Thoracic aorta (tissue), 2 donors: ENCODE results near the gene USP10. TPM values are rescaled to one million over a fixed set of nuclear protein-coding genes. Genes with fewer than 3 reads are reported as not detected.
A peak's percentile ranks its signal among the peaks of the same experiment; 100 is the strongest.

Source experiments
- ATAC-seq: fragments of 150-250 bp; one replicate; pipeline ENCODE4 v1.8.0; 2017; ENCODE audit warnings: low read depth; ENCODE audit not compliant: insufficient number of reproducible peaks, low FRiP score
- DNase-seq: peaks from one replicate; pipeline ENCODE4 v3.0.0-alpha.2; 2020; ENCODE audit warnings: low spot score
- H3K27ac ChIP-seq, 2 donors: fragments of 200-600 bp; sonication (generic); 1 replicate in 1 of 2; 2 replicates in 1 of 2; pipeline ENCODE4 v1.5.1; 2016; ENCODE audit warnings: mild to moderate bottlenecking in 2 of 2, moderate library complexity in 2 of 2
- H3K27me3 ChIP-seq: fragments of 200-600 bp; sonication (generic); replicated peaks from 2 replicates; pipeline ENCODE4 v1.6.0; 2016; ENCODE audit warnings: mild to moderate bottlenecking; ENCODE audit not compliant: insufficient read depth
- H3K36me3 ChIP-seq: fragments of 200-600 bp; sonication (generic); one replicate; pipeline ENCODE4 v1.5.1; 2016
- H3K4me1 ChIP-seq, 2 donors: fragments of 200-600 bp; sonication (generic); 1 replicate in 1 of 2; 2 replicates in 1 of 2; pipeline versions ENCODE4 v1.5.1 to v1.6.0; 2016; ENCODE audit warnings: low read depth in 2 of 2, mild to moderate bottlenecking in 1 of 2; ENCODE audit not compliant: control insufficient read depth in 1 of 2
- H3K4me3 ChIP-seq: fragments of 200-600 bp; sonication (generic); 2 replicates; pipeline ENCODE4 v1.5.1; 2016; ENCODE audit warnings: mild to moderate bottlenecking
- H3K9me3 ChIP-seq: fragments of 200-600 bp; sonication (generic); 2 replicates; pipeline ENCODE4 v1.5.1; 2016
- total RNA-seq, 2 donors: library from RNA; depleted of rRNA; stranded (reverse); fragments of >200 nt; gene quantifications; one replicate each; pipeline versions ENCODE4 v1.1.0 to v1.2.3, GENCODE V29; 2016
- TF ChIP-seq, protein P1 (sequence below): fragments of 200-600 bp; sonication (generic); IDR thresholded peaks from one replicate; pipeline ENCODE4 v1.5.1; 2019; ENCODE audit warnings: antibody characterized with exemption

Gene USP10
- total RNA-seq, 2 donors from 2014 or later, result 36.7 to 85.2 TPM

DNA sequence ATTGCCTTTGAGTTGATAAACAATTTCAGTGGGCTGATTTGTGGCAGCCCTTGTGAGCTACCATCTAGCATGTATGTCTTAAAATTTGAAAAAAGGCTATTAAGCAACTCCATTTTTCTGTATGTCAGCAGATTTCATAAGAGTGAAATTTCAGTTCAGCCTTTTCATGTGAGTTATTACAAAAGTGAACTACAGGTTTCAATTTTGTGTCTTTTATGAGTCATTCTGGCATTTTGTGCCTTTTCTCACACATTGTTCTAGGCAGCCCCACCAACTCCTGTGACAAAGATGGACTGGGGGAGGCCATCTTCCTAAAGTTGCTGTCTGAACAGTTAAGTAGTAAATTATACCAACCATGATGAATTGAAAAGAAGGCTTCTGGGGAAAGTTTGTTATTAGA is 52.1 kb downstream of the USP10 start:
- peaks cover 0 to 13% of the 10 kb centered on the region in 2 donors for H3K4me1 ChIP-seq

DNA sequence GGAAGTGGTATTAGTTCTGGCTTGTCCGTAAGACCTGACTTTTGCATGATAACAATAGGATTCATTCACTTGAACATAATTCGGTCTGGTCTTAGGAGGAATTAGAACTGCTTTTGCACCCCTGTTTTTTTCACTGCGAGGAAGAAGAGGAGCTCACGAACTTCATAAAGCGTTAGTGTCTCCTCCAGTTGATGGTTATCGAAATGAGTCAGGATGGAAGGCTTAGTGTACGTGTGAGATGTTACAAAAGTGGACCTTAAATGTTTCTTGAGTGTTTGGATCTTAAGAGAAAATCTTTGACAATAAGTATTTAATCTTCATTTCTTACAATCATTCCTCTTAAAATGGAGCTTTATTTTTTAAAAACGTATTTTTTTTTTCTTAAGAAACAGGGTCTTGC is 52.8 kb downstream of the USP10 start:
- H3K27ac ChIP-seq, result no peak overlapping the region
- no peaks in the 10 kb centered on the region for H3K36me3 ChIP-seq
- DNase-seq (no peak), ATAC-seq (no peak)
- TF ChIP-seq, protein P1, sequence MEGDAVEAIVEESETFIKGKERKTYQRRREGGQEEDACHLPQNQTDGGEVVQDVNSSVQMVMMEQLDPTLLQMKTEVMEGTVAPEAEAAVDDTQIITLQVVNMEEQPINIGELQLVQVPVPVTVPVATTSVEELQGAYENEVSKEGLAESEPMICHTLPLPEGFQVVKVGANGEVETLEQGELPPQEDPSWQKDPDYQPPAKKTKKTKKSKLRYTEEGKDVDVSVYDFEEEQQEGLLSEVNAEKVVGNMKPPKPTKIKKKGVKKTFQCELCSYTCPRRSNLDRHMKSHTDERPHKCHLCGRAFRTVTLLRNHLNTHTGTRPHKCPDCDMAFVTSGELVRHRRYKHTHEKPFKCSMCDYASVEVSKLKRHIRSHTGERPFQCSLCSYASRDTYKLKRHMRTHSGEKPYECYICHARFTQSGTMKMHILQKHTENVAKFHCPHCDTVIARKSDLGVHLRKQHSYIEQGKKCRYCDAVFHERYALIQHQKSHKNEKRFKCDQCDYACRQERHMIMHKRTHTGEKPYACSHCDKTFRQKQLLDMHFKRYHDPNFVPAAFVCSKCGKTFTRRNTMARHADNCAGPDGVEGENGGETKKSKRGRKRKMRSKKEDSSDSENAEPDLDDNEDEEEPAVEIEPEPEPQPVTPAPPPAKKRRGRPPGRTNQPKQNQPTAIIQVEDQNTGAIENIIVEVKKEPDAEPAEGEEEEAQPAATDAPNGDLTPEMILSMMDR, result no peak
- H3K4me1 ChIP-seq, result peaks cover 0 to 13% of the 10 kb centered on the region in 2 donors
- no peaks in the 10 kb centered on the region for H3K9me3 ChIP-seq
- no peak overlapping the region for H3K4me3 ChIP-seq
- no peaks in the 10 kb centered on the region for H3K27me3 ChIP-seq

More for the DNA sequence above, 52.1 kb downstream of the USP10 start:
- ATAC-seq (no peak), DNase-seq (no peak)
- TF ChIP-seq, protein P1, result no peak
- no peak overlapping the region for H3K27ac ChIP-seq
- no peak overlapping the region for H3K4me3 ChIP-seq
- no peaks in the 10 kb centered on the region for H3K9me3 ChIP-seq
- no peaks in the 10 kb centered on the region for H3K27me3 ChIP-seq
- no peaks in the 10 kb centered on the region for H3K36me3 ChIP-seq

DNA sequence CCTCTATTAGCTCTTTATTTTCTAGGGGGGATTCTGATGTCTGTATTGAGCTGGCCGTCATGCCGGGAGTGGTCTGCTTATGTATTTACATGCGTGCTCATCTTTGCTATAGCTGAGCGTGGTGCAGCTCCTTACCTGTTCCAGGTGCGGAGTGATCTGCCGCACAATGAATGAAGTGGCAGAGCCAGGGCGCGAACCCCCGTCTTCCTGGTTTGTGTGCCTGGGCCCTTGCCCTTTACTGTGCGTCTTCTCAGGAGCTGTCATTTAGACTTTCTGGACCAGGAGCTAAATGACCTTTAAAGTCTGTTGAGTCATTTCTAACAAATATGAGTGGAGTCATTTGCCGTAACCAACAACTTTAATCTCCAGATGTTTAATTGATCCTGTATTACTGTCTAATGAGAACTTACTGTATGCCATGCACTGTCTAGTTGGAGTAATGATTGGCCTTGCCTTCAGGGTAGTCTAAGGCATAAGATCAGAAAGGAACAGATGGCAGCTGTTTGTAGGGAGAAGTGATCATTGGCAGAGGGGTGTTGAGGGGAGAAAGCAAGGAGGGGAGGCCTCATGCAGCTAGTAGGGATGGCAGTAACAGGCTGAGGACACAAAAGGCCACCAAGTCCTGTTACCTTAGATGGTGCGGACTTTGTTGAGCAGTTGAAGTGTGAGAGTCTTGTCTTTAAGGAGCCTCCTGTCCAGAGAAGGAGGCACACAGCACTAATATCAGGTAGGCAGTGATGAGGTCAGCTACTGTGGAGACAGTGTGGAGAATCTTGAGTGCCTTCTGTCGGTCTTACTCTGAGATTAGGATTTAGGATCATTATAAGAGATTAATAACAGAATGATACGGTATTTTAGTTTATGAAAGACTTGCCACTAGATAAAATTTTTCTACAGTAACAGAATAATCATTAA is 53.9 kb downstream of the USP10 start:
- DNase-seq (no peak), ATAC-seq (no peak)
- H3K36me3 ChIP-seq, result peaks cover under 1% of the 10 kb centered on the region
- no peak overlapping the region for H3K27ac ChIP-seq
- no peak overlapping the region for H3K4me3 ChIP-seq
- TF ChIP-seq, protein P1, result no peak
- H3K27me3 ChIP-seq, result no peaks in the 10 kb centered on the region
- peaks cover 0 to 13% of the 10 kb centered on the region in 2 donors for H3K4me1 ChIP-seq
- H3K9me3 ChIP-seq, result no peaks in the 10 kb centered on the region

- no peak overlapping the region for H3K27ac ChIP-seq
- TF ChIP-seq, protein P1, result peak; percentile 85
- ATAC-seq, result peak; percentile 67
- H3K36me3 ChIP-seq, result peaks cover 3% of the 10 kb centered on the region
- no peaks in the 10 kb centered on the region for H3K27me3 ChIP-seq
- peaks cover 0 to 13% of the 10 kb centered on the region in 2 donors for H3K4me1 ChIP-seq
- DNase-seq, result peak; percentile 46
- peak overlapping the region; percentile 17 for H3K4me3 ChIP-seq
- no peaks in the 10 kb centered on the region for H3K9me3 ChIP-seq
Observed at GRCh38 chr16:84754353-84754856, 54.6 kb downstream of the USP10 start.

DNA sequence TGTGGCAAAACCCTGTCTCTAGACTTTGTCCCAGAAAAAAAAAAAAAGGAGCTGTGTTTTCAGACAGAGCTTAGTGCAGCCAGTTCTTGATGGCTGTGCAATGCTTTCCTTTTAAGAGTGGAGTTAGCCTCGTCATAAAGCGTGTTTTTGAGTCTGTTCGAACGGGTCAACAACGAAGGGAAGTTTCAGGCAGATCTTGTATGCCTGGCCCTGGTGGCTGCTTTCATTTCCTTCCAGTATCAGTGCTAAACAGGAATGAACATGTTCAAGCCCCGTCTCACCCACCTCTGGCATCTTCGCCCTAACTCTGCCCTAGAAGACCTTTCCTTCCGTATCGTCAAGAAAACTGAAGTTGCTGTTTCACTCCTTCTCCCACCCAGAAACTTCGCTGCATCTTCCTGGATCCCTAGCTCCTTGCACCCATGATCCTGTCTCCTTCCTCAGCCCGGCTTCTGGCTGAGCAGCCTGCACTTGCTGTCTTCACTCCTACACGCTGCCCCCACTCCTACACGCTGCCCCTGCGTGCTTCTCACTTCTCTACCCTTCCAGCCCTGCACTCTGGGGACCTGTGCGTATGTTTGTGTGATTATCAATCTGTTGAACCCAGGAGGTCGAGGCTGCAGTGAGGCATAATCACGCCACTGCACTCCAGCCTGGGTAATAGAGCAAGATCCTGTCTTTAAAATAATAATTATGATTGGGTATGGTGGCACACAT is 55.3 kb downstream of the USP10 start:
- TF ChIP-seq, protein P1, result no peak
- no peak for ATAC-seq
- H3K4me3 ChIP-seq, result peak overlapping the region; percentile 17

More for the DNA sequence above, 55.3 kb downstream of the USP10 start:
- no peak overlapping the region for H3K27ac ChIP-seq
- peaks cover 0 to 13% of the 10 kb centered on the region in 2 donors for H3K4me1 ChIP-seq
- H3K27me3 ChIP-seq, result no peaks in the 10 kb centered on the region
- no peaks in the 10 kb centered on the region for H3K9me3 ChIP-seq
- DNase-seq, result no peak
- H3K36me3 ChIP-seq, result peaks cover 7% of the 10 kb centered on the region
